Measurements from ENCODE around the gene ZNF780A. TPM values are rescaled to one million over a fixed set of nuclear protein-coding genes. Genes with fewer than 3 reads are reported as not detected.
"Not testable (repeated sequence)": the region's sequence is repeated elsewhere in the genome, so short reads cannot be mapped to it uniquely, and the experiment has no call there.

The ZNF780A gene
- total RNA-seq, 1 experiment from 2014 or later: 24.3 TPM

GRCh38 chr19:40084948-40085347 lies 5.8 kb downstream of the ZNF780A start:
- no peak for DNase-seq (ENCODE audit: low read depth)

GRCh38 chr19:40081411-40081810 lies 9.3 kb downstream of the ZNF780A start:
- no peak for DNase-seq (ENCODE audit: low read depth)

DNA sequence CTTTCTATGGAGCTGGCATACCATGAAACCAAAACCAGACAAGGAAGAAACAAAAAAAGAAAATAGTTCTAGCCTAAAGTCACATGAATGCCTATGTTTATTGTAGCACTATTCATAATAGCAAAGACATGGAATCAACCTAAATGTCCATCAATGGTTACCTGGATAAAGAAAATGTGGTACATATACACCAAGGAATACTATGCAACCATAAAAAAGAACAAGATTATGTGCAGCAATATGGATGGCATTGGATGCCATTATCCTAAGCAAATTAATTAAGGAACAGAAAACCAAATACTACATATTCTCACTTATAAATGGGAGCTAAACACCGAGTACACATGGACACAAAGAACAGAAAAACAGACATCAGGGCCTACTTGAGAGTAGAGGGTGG lies 10.5 kb downstream of the ZNF780A start:
- DNase-seq (ENCODE audit: low read depth): no peak

DNA sequence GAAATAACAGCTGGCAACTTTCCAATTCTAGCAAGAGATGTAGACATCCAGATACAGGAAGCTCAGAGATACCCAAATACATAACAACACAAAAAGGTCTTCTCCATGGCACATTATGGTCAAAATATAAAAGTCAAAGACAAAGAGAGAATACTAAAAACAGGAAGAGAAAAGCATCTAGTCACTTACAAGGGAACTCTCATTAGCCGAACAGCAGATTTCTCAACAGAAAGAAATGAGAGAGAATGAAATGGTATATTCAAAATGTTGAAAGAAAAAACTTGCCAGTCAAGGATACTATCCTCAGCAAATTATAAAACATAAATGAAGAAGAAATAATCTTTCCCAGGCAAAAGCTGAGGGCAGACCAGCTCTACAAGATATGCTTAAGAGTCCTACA lies 12.4 kb downstream of the ZNF780A start:
- no peak for DNase-seq (ENCODE audit: low read depth)

- no peak for DNase-seq (ENCODE audit: low read depth)
Measured at GRCh38 chr19:40070058-40070457, 20.7 kb downstream of the ZNF780A start.

DNA sequence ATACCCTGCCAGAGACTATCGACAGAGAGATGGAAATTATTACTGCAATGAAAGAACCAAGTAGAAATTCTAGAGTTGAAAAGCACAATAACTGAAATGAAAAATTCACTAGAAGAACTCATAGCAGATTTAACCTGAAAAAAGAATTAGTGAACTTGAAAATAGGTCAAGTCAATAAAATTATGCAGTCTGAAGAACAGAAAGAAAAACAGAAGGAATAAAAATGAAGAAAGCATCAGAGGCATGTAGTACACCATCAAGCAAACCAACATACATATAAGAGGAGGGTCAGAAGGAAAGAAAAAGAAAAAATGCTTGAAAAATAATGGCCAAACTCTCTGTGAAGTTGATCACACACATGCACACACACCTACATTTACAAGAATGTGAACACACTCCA lies 31.1 kb downstream of the ZNF780A start:
- no peak for DNase-seq (ENCODE audit: low read depth)

DNA sequence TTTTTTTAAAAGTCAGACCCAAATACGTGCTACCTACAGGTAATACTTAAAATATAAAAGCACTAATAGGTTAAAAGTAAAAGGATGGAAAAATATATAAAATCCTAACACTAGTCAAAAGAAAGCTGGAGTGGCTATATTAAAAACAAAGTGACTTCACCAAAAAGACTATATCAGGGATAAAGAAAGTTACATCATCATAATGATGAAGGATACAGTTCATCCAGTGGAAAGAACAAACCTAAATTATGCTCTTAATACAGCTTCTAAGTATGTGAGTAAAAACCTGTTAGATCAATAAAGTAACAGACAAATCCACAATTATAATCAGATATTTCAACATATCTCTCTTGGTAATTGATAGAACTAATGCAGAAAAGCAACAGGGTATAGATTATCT lies 33.6 kb downstream of the ZNF780A start:
- no peak for DNase-seq (ENCODE audit: low read depth)

- no peak for DNase-seq (ENCODE audit: low read depth)
Measured at GRCh38 chr19:40056505-40056904, 34.2 kb downstream of the ZNF780A start.

DNA sequence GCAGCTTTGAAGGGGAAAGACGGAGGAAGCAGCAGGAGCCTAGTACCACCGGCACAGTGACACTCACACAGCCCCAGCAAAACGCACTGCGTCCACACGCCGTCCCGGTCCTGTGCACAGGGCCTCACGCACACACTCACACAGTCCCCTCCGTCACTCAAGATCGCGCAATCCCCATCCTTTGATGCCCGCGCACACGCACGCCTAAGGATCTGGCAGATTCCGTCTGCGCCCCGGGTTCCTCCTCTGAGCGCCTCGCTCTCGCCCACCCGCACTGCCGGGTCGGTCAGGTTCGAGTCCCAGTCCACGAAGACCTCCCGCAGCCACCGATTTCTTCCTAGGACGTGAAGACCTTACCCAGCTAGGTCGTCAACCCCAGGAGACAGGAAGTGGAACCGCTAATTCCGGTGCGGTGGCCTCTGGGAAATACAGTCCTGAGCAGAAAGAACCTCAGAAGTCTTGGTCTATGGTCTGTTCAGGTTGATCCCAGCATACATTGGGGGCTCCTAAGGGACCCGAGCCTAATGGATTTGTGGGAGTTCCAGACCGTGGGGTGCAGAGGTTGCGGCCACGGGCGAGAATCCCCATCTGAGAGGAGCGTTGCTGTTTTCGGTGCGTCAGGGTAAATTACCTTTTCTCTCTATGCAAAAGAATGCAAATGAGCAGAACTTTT lies 34.8 kb downstream of the ZNF780A start, which contains the start of gene ZNF780B:
Gene ZNF780B (minus strand): TSS at position 400 of the 673 bp plus-strand sequence. CDS start 5,899 bp downstream, outside the sequence.
- DNase-seq (ENCODE audit: low read depth): peak; percentile 72

DNA sequence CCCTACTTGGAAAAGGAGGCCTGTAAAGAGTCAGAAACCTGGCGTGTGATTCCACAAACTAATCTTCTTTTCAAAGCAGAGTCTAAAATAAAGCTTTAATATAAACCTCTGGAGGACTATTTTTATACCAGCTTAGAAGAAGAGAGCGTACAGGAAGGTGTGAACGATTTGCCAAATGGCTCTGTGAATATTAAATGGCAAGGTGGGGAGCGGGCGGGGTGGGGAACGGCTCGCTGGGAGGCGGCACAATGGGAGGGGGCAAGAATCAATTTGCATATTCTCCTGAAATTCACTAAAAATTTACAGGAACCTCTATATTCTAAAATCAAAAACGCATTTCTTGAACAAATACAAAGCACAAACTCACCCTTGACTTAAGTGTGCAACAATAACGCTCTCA lies 35.7 kb downstream of the ZNF780A start:
- DNase-seq (ENCODE audit: low read depth): no peak

DNA sequence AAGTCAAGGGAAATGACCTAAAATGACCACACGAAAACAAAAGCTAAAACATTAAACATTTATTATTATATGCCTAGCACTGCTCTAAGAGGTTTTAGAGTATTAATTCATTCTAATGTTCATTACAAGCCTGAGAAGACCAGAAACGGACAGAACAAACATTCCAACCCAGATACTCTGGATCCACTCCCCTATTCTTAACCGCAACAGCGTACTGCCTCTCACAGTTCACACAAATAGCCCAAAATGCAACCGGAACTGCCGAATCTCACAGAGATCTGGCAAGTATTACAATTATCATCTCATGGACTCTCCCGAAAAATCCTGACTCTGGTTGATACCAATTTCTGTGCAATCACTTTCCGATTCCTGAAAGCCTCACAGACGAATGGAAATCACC lies 36.1 kb downstream of the ZNF780A start:
- no peak for DNase-seq (ENCODE audit: low read depth)

- no peak for DNase-seq (ENCODE audit: low read depth)
Measured at GRCh38 chr19:40053491-40053890, 37.3 kb downstream of the ZNF780A start.

DNA sequence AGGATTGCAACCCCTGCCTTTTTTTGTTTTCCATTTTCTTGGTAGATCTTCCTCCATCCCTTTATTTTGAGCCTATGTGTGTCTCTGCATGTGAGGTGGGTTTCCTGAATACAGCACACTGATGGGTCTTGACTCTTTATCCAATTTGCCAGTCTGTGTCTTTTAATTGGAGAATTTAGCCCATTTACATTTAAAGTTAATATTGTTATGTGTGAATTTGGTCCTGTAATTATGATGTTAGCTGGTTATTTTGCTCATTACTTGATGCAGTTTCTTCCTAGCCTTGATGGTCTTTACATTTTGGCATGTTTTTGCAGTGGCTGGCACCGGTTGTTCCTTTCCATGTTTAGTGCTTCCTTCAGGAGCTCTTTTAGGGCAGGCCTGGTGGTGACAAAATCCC lies 49.0 kb downstream of the ZNF780A start:
- not testable (repeated sequence) for DNase-seq (ENCODE audit: low read depth)

DNA sequence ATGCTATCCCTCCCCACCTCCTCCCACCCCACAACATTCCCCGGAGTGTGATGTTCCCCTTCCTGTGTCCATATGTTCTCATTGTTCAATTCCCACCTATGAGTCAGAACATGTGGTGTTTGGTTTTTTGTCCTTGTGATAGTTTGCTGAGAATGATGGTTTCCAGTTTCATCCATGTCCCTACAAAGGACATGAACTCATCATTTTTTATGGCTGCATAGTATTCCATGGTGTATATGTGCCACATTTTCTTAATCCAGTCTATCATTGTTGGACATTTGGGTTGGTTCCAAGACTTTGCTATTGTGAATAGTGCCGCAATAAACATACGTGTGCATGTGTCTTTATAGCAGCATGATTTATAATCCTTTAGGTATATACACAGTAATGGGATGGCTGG lies 52.7 kb downstream of the ZNF780A start:
- not testable (repeated sequence) for DNase-seq (ENCODE audit: low read depth)

- peak; percentile 25 for DNase-seq (ENCODE audit: low read depth)
Measured at GRCh38 chr19:40035996-40036395, 54.7 kb downstream of the ZNF780A start.

DNA sequence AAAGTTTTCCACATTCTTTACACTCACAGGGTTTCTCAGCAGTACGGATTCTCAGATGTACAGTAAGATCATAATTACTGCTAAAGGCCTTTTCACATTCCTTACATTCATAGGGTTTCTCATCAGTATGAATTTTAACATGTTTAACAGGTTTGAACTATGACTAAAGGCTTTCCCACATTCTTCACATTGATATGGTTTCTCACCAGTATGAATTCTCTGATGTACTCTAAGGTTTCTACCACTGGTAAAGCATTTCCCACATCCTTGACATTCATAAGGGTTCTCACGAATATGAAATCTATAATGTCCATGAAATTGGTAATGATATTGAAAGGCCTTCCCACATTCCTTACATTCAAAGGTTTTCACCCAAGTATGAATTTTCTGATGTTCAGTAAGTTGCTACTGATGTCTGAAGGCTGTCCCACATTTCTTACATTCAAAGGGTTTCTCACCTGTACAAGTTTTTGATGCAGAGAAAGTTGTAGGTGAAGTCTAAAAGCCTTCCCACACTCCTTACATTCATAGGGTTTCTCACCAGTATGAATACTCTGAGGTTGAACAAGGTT lies 56.7 kb downstream of the ZNF780A start:
- DNase-seq (ENCODE audit: low read depth): no peak

GRCh38 chr19:40026597-40026970 lies 64.2 kb downstream of the ZNF780A start:
- DNase-seq (ENCODE audit: low read depth): no peak

- no peak for DNase-seq (ENCODE audit: low read depth)
Measured at GRCh38 chr19:40025938-40026596, 64.7 kb downstream of the ZNF780A start.

GRCh38 chr19:40023969-40024368 lies 66.8 kb downstream of the ZNF780A start:
- no peak for DNase-seq (ENCODE audit: low read depth)

All from RPMI7951 (cell line).